A204.1 (cell line): ENCODE measurements around the gene IFNA1.
A peak's percentile ranks its signal among the peaks of the same experiment; 100 is the strongest.
"Not testable (repeated sequence)": the region's sequence is repeated elsewhere in the genome, so short reads cannot be mapped to it uniquely, and the experiment has no call there.

ENCODE experiments used
- FAIRE-seq: peaks from 2 replicates; lab custom pipeline; 2012; peaks lifted over from hg19 to GRCh38; lab: Jason Lieb, UNC

The IFNA1 gene

GRCh38 chr9:21440139-21440538, at the start of gene IFNA1:
IFNA1 (plus strand) TSS chr9:21440439; CDS start chr9:21440508, 69 bp downstream.
- peak; percentile 11 for FAIRE-seq

- no peak for FAIRE-seq
Measured at GRCh38 chr9:21392270-21392669, 48.0 kb upstream of the IFNA1 start.

GRCh38 chr9:21395778-21396717, 44.2 kb upstream of the IFNA1 start:
- FAIRE-seq, result no peak

- FAIRE-seq, result no peak
Measured at GRCh38 chr9:21398955-21399489, 41.2 kb upstream of the IFNA1 start.

GRCh38 chr9:21399956-21400355, 40.3 kb upstream of the IFNA1 start:
- no peak for FAIRE-seq

- no peak for FAIRE-seq
Measured at GRCh38 chr9:21402386-21403251, 37.6 kb upstream of the IFNA1 start.

- no peak for FAIRE-seq
Measured at GRCh38 chr9:21404146-21404545, 36.1 kb upstream of the IFNA1 start.

- no peak for FAIRE-seq
Measured at GRCh38 chr9:21408817-21409216, 31.4 kb upstream of the IFNA1 start, which contains the start of gene IFNA8. IFNA8 (plus strand) TSS chr9:21409117; CDS start chr9:21409177, 60 bp downstream.

GRCh38 chr9:21412107-21412506, 28.1 kb upstream of the IFNA1 start:
- FAIRE-seq, result no peak

- no peak for FAIRE-seq
Measured at GRCh38 chr9:21413151-21413550, 27.1 kb upstream of the IFNA1 start.

- no peak for FAIRE-seq
Measured at GRCh38 chr9:21413624-21414023, 26.6 kb upstream of the IFNA1 start.

GRCh38 chr9:21414220-21414940, 25.9 kb upstream of the IFNA1 start:
- no peak for FAIRE-seq

- FAIRE-seq, result no peak
Measured at GRCh38 chr9:21415493-21416267, 24.6 kb upstream of the IFNA1 start.

- FAIRE-seq, result no peak
Measured at GRCh38 chr9:21428235-21428634, 12.0 kb upstream of the IFNA1 start.

GRCh38 chr9:21429191-21429590, 11.0 kb upstream of the IFNA1 start:
- FAIRE-seq, result no peak

- FAIRE-seq, result no peak
Measured at GRCh38 chr9:21432672-21433425, 7.4 kb upstream of the IFNA1 start.

- peak; percentile 78 for FAIRE-seq
Measured at GRCh38 chr9:21434202-21435014, 5.8 kb upstream of the IFNA1 start.

GRCh38 chr9:21435015-21435383, 5.2 kb upstream of the IFNA1 start:
- not testable (repeated sequence) for FAIRE-seq

- FAIRE-seq, result no peak
Measured at GRCh38 chr9:21443849-21444625, 3.8 kb downstream of the IFNA1 start.
